ENCODE measurements around the gene GIPC2.
"Not testable (repeated sequence)": the region's sequence is repeated elsewhere in the genome, so short reads cannot be mapped to it uniquely, and the experiment has no call there.

Gene GIPC2

GRCh38 chr1:78095593-78095992, 49.8 kb downstream of the GIPC2 start:
- DNase-seq (ENCODE audit: low read depth in 2 of 2) = no peak

GRCh38 chr1:78096017-78096416, 50.3 kb downstream of the GIPC2 start:
- DNase-seq (ENCODE audit: low read depth in 2 of 2) = no peak

- no peak for DNase-seq (ENCODE audit: low read depth in 2 of 2)
Measured at GRCh38 chr1:78096976-78097375, 51.2 kb downstream of the GIPC2 start.

GRCh38 chr1:78101051-78101450, 55.3 kb downstream of the GIPC2 start:
- DNase-seq (ENCODE audit: low read depth in 2 of 2) = no peak

GRCh38 chr1:78101514-78101913, 55.7 kb downstream of the GIPC2 start:
- DNase-seq (ENCODE audit: low read depth in 2 of 2) = peak; percentile 69 to 72

GRCh38 chr1:78102082-78102481, 56.3 kb downstream of the GIPC2 start:
- DNase-seq (ENCODE audit: low read depth in 2 of 2) = peak; percentile 61 to 63

- DNase-seq (ENCODE audit: low read depth in 2 of 2) = no peak
Measured at GRCh38 chr1:78102916-78103315, 57.1 kb downstream of the GIPC2 start.

GRCh38 chr1:78104322-78104721, 58.6 kb downstream of the GIPC2 start:
- peak; percentile 69 to 75 for DNase-seq (ENCODE audit: low read depth in 2 of 2)

- not testable (repeated sequence) for DNase-seq (ENCODE audit: low read depth in 2 of 2)
Measured at GRCh38 chr1:78109659-78110058, 63.9 kb downstream of the GIPC2 start.

GRCh38 chr1:78113156-78113916, 67.6 kb downstream of the GIPC2 start:
- no peak for DNase-seq (ENCODE audit: low read depth in 2 of 2)

- peak; percentile 65 to 67 for DNase-seq (ENCODE audit: low read depth in 2 of 2)
Measured at GRCh38 chr1:78114034-78114956, 68.5 kb downstream of the GIPC2 start.

GRCh38 chr1:78120485-78120884, 74.7 kb downstream of the GIPC2 start:
- not testable (repeated sequence) for DNase-seq (ENCODE audit: low read depth in 2 of 2)

GRCh38 chr1:78121710-78122109, 75.9 kb downstream of the GIPC2 start:
- DNase-seq (ENCODE audit: low read depth in 2 of 2) = no peak

GRCh38 chr1:78122389-78122788, 76.6 kb downstream of the GIPC2 start:
- DNase-seq (ENCODE audit: low read depth in 2 of 2) = no peak

GRCh38 chr1:78126506-78126905, 80.7 kb downstream of the GIPC2 start:
- no peak for DNase-seq (ENCODE audit: low read depth in 2 of 2)

GRCh38 chr1:78132174-78132947, 86.6 kb downstream of the GIPC2 start:
- no peak for DNase-seq (ENCODE audit: low read depth in 2 of 2)

GRCh38 chr1:78132948-78133322, 87.2 kb downstream of the GIPC2 start:
- DNase-seq (ENCODE audit: low read depth in 2 of 2) = no peak

- no peak for DNase-seq (ENCODE audit: low read depth in 2 of 2)
Measured at GRCh38 chr1:78136680-78137079, 90.9 kb downstream of the GIPC2 start.

- DNase-seq (ENCODE audit: low read depth in 2 of 2) = no peak
Measured at GRCh38 chr1:78141531-78142231, 95.9 kb downstream of the GIPC2 start.

GRCh38 chr1:78142736-78143135, 97.0 kb downstream of the GIPC2 start:
- no peak for DNase-seq (ENCODE audit: low read depth in 2 of 2)

GRCh38 chr1:78143152-78143551, 97.4 kb downstream of the GIPC2 start:
- DNase-seq (ENCODE audit: low read depth in 2 of 2) = no peak

All from fibroblast of skin of left quadriceps (primary cell).